ENCODE data around the gene CD84. TPM values are rescaled to one million over a fixed set of nuclear protein-coding genes. Genes with fewer than 3 reads are reported as not detected.
"Not testable (repeated sequence)": the region's sequence is repeated elsewhere in the genome, so short reads cannot be mapped to it uniquely, and the experiment has no call there.

The CD84 gene
- total and polyA plus RNA-seq, 2 experiments from 2014 or later = 0.23 to 0.74 TPM

GRCh38 chr1:160499631-160500030 is 79.7 kb downstream of the CD84 start:
- no peak for DNase-seq (ENCODE audit: low spot score)
- H2AFZ ChIP-seq = no peak overlapping the region
- no peaks in the 10 kb centered on the region for H3K9me3 ChIP-seq (ENCODE audit: low read depth)
- no peak overlapping the region for H3K27ac ChIP-seq
- H3K9me2 ChIP-seq (replicated peaks; ENCODE audit: insufficient read depth) = no peaks in the 10 kb centered on the region
- H3K4me1 ChIP-seq (ENCODE audit: insufficient read depth) = no peaks in the 10 kb centered on the region
- H3K79me2 ChIP-seq = no peaks in the 10 kb centered on the region
- H3K4me3 ChIP-seq = no peak overlapping the region
- 96% methylated on average over 1 of the region's 1 CpG for WGBS (ENCODE audit: low lambda C conversion rate, missing lambda C conversion rate)
- H4K20me1 ChIP-seq (ENCODE audit: insufficient read depth, poor library complexity, severe bottlenecking) = no peaks in the 10 kb centered on the region
- no peaks in the 10 kb centered on the region for H3K27me3 ChIP-seq
- H3K4me2 ChIP-seq = no peak overlapping the region
- TF ChIP-seq, protein P1, sequence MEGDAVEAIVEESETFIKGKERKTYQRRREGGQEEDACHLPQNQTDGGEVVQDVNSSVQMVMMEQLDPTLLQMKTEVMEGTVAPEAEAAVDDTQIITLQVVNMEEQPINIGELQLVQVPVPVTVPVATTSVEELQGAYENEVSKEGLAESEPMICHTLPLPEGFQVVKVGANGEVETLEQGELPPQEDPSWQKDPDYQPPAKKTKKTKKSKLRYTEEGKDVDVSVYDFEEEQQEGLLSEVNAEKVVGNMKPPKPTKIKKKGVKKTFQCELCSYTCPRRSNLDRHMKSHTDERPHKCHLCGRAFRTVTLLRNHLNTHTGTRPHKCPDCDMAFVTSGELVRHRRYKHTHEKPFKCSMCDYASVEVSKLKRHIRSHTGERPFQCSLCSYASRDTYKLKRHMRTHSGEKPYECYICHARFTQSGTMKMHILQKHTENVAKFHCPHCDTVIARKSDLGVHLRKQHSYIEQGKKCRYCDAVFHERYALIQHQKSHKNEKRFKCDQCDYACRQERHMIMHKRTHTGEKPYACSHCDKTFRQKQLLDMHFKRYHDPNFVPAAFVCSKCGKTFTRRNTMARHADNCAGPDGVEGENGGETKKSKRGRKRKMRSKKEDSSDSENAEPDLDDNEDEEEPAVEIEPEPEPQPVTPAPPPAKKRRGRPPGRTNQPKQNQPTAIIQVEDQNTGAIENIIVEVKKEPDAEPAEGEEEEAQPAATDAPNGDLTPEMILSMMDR (IDR thresholded peaks at IDR 0.05; ENCODE audit: poor library complexity) = no peak
- TF ChIP-seq EZH2 (IDR thresholded peaks at IDR 0.05; ENCODE audit: borderline replicate concordance) = no peak
- H3K36me3 ChIP-seq (replicated peaks; ENCODE audit: insufficient read depth, low read depth) = no peaks in the 10 kb centered on the region

- not testable (repeated sequence) for H4K20me1 ChIP-seq (ENCODE audit: insufficient read depth, poor library complexity, severe bottlenecking); H3K79me2 ChIP-seq; H3K4me3 ChIP-seq; H3K9me2 ChIP-seq (replicated peaks; ENCODE audit: insufficient read depth); H3K4me2 ChIP-seq; H3K36me3 ChIP-seq (replicated peaks; ENCODE audit: insufficient read depth, low read depth); H3K27ac ChIP-seq; H2AFZ ChIP-seq; H3K9me3 ChIP-seq (ENCODE audit: low read depth); H3K27me3 ChIP-seq; H3K4me1 ChIP-seq (ENCODE audit: insufficient read depth); DNase-seq (ENCODE audit: low spot score)
- 86% methylated on average over 3 of the region's 3 CpGs for WGBS (ENCODE audit: low lambda C conversion rate, missing lambda C conversion rate)
Observed at GRCh38 chr1:160498301-160499065, 80.8 kb downstream of the CD84 start.

GRCh38 chr1:160496334-160496733 is 83.0 kb downstream of the CD84 start:
- no peaks in the 10 kb centered on the region for H3K9me2 ChIP-seq (replicated peaks; ENCODE audit: insufficient read depth)
- no peak for DNase-seq (ENCODE audit: low spot score)
- no peak overlapping the region for H3K4me2 ChIP-seq
- no peaks in the 10 kb centered on the region for H3K27me3 ChIP-seq
- H3K36me3 ChIP-seq (replicated peaks; ENCODE audit: insufficient read depth, low read depth) = no peaks in the 10 kb centered on the region
- H4K20me1 ChIP-seq (ENCODE audit: insufficient read depth, poor library complexity, severe bottlenecking) = no peaks in the 10 kb centered on the region
- H2AFZ ChIP-seq = no peak overlapping the region
- TF ChIP-seq, protein P1 (IDR thresholded peaks at IDR 0.05; ENCODE audit: poor library complexity) = no peak
- TF ChIP-seq EZH2phosphoT487 (IDR thresholded peaks at IDR 0.05; ENCODE audit: low read depth, severe bottlenecking, unreplicated experiment) = no peak
- TF ChIP-seq EZH2 (IDR thresholded peaks at IDR 0.05; ENCODE audit: borderline replicate concordance) = no peak
- no peaks in the 10 kb centered on the region for H3K4me1 ChIP-seq (ENCODE audit: insufficient read depth)
- no peak overlapping the region for H3K4me3 ChIP-seq
- WGBS (ENCODE audit: low lambda C conversion rate, missing lambda C conversion rate) = 95% methylated on average over 4 of the region's 4 CpGs
- H3K27ac ChIP-seq = no peak overlapping the region
- H3K79me2 ChIP-seq = no peaks in the 10 kb centered on the region
- no peaks in the 10 kb centered on the region for H3K9me3 ChIP-seq (ENCODE audit: low read depth)

DNA sequence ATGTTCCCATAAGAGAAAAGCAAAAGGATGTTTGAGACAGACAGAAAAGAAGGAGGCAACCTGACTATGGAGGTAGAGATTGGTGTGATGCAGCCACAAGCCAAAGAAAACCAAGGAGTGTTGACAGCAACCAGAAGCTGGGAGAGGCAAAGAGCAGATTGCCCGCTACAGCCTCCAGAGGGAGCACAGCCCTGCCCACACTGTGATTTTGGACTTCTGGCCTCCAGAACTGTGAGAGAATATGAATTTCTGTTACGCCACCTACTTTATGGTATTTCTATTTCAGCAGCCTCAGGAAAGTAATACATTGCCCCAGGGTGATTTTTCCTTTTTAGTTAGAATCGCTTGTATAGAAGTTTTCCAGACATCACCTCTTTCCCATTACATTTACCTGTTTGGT is 84.7 kb downstream of the CD84 start:
- WGBS (ENCODE audit: low lambda C conversion rate, missing lambda C conversion rate) = 82% methylated on average over 3 of the region's 3 CpGs
- no peak overlapping the region for H2AFZ ChIP-seq
- H3K27ac ChIP-seq = no peak overlapping the region
- no peaks in the 10 kb centered on the region for H4K20me1 ChIP-seq (ENCODE audit: insufficient read depth, poor library complexity, severe bottlenecking)
- TF ChIP-seq EZH2 (IDR thresholded peaks at IDR 0.05; ENCODE audit: borderline replicate concordance) (no peak), EZH2phosphoT487 (IDR thresholded peaks at IDR 0.05; ENCODE audit: low read depth, severe bottlenecking, unreplicated experiment) (no peak)
- TF ChIP-seq, protein P1 (IDR thresholded peaks at IDR 0.05; ENCODE audit: poor library complexity) = peak; percentile 27
- H3K9me2 ChIP-seq (replicated peaks; ENCODE audit: insufficient read depth) = no peaks in the 10 kb centered on the region
- H3K4me2 ChIP-seq = no peak overlapping the region
- no peaks in the 10 kb centered on the region for H3K4me1 ChIP-seq (ENCODE audit: insufficient read depth)
- H3K4me3 ChIP-seq = no peak overlapping the region
- H3K9me3 ChIP-seq (ENCODE audit: low read depth) = no peaks in the 10 kb centered on the region
- H3K79me2 ChIP-seq = no peaks in the 10 kb centered on the region
- peak; percentile 14 for DNase-seq (ENCODE audit: low spot score)
- H3K27me3 ChIP-seq = no peaks in the 10 kb centered on the region
- H3K36me3 ChIP-seq (replicated peaks; ENCODE audit: insufficient read depth, low read depth) = no peaks in the 10 kb centered on the region
